GM21825 (cell line): Measurements from ENCODE around the gene TMEM229B.

Experiments used
- ATAC-seq: cut with Tn5 transposase; IDR thresholded peaks from one replicate; pipeline ENCODE4 v1.9.1; 2021; ENCODE audit warnings: mild to moderate bottlenecking, moderate library complexity; ENCODE audit not compliant: unreplicated experiment

Gene TMEM229B

GRCh38 chr14:67487937-67488893 is at the start of gene TMEM229B:
TSS of gene TMEM229B (minus strand) at chr14:67488721. CDS start at chr14:67473923, 14,798 bp downstream.
- ATAC-seq: peak; percentile 90

GRCh38 chr14:67537736-67538135 is 49.2 kb upstream of the TMEM229B start:
- ATAC-seq: no peak

GRCh38 chr14:67536087-67536486 is 47.6 kb upstream of the TMEM229B start:
- no peak for ATAC-seq

GRCh38 chr14:67533754-67534085 is 45.2 kb upstream of the TMEM229B start:
- no peak for ATAC-seq

GRCh38 chr14:67532998-67533753 is 44.7 kb upstream of the TMEM229B start, which contains the start of gene PLEKHH1:
TSS of gene PLEKHH1 (plus strand) at chr14:67533290. CDS start at chr14:67541868, 8,578 bp downstream.
- peak; percentile 69 for ATAC-seq

- ATAC-seq: no peak
These were observed 44.1 kb upstream of the TMEM229B start for GRCh38 chr14:67532606-67532997.

- no peak for ATAC-seq
These were observed 41.7 kb upstream of the TMEM229B start for GRCh38 chr14:67529947-67530935.

GRCh38 chr14:67528276-67528675 is 39.8 kb upstream of the TMEM229B start:
- ATAC-seq: no peak

GRCh38 chr14:67527756-67528155 is 39.2 kb upstream of the TMEM229B start:
- ATAC-seq: no peak

GRCh38 chr14:67526676-67527459 is 38.3 kb upstream of the TMEM229B start:
- ATAC-seq: no peak

GRCh38 chr14:67526181-67526580 is 37.7 kb upstream of the TMEM229B start:
- ATAC-seq: no peak

- no peak for ATAC-seq
These were observed 36.9 kb upstream of the TMEM229B start for GRCh38 chr14:67525389-67525788.

- no peak for ATAC-seq
These were observed 36.1 kb upstream of the TMEM229B start for GRCh38 chr14:67524634-67524963.

GRCh38 chr14:67523764-67524633 is 35.5 kb upstream of the TMEM229B start:
- no peak for ATAC-seq

GRCh38 chr14:67522270-67522669 is 33.7 kb upstream of the TMEM229B start:
- ATAC-seq: no peak

GRCh38 chr14:67520482-67520881 is 32.0 kb upstream of the TMEM229B start:
- no peak for ATAC-seq

GRCh38 chr14:67519406-67519805 is 30.9 kb upstream of the TMEM229B start:
- ATAC-seq: no peak

GRCh38 chr14:67517083-67517482 is 28.6 kb upstream of the TMEM229B start:
- ATAC-seq: no peak

GRCh38 chr14:67516676-67517075 is 28.2 kb upstream of the TMEM229B start:
- ATAC-seq: no peak
